GM21825 (cell line): Measurements from ENCODE around the gene GCNA.
A peak's percentile ranks its signal among the peaks of the same experiment; 100 is the strongest.

ENCODE experiments used
- ATAC-seq: cut with Tn5 transposase; IDR thresholded peaks from one replicate; pipeline ENCODE4 v1.9.1; 2021; ENCODE audit warnings: mild to moderate bottlenecking, moderate library complexity; ENCODE audit not compliant: unreplicated experiment

Gene GCNA

GRCh38 chrX:71612256-71612655 is 34.0 kb downstream of the GCNA start:
- no peak for ATAC-seq

GRCh38 chrX:71615056-71615455 is 36.8 kb downstream of the GCNA start:
- no peak for ATAC-seq

- no peak for ATAC-seq
These were observed 37.7 kb downstream of the GCNA start for GRCh38 chrX:71615954-71616353.

- no peak for ATAC-seq
These were observed 38.7 kb downstream of the GCNA start for GRCh38 chrX:71616672-71617529.

- no peak for ATAC-seq
These were observed 39.5 kb downstream of the GCNA start for GRCh38 chrX:71617742-71618141.

GRCh38 chrX:71618303-71618721 is 40.1 kb downstream of the GCNA start, which contains the start of gene CXCR3:
Gene CXCR3, minus strand, starts transcription at chrX:71618511. Its CDS starts 62 bp downstream, at chrX:71618449.
- peak; percentile 50 for ATAC-seq

- no peak for ATAC-seq
These were observed 40.5 kb downstream of the GCNA start for GRCh38 chrX:71618787-71619186.

- no peak for ATAC-seq
These were observed 41.0 kb downstream of the GCNA start for GRCh38 chrX:71619193-71619592.

GRCh38 chrX:71619986-71620385 is 41.7 kb downstream of the GCNA start:
- ATAC-seq = no peak

GRCh38 chrX:71621603-71622002 is 43.4 kb downstream of the GCNA start:
- no peak for ATAC-seq

- ATAC-seq = no peak
These were observed 43.9 kb downstream of the GCNA start for GRCh38 chrX:71622032-71622575.

- peak; percentile 51 for ATAC-seq
These were observed 44.6 kb downstream of the GCNA start for GRCh38 chrX:71622576-71623450.

GRCh38 chrX:71623714-71624113 is 45.5 kb downstream of the GCNA start:
- no peak for ATAC-seq

- ATAC-seq = no peak
These were observed 47.2 kb downstream of the GCNA start for GRCh38 chrX:71625471-71625870.

GRCh38 chrX:71626576-71626975 is 48.3 kb downstream of the GCNA start:
- no peak for ATAC-seq

- ATAC-seq = no peak
These were observed 49.6 kb downstream of the GCNA start for GRCh38 chrX:71627588-71628404.

- peak; percentile 63 for ATAC-seq
These were observed 51.2 kb downstream of the GCNA start for GRCh38 chrX:71629467-71629866.

GRCh38 chrX:71632923-71633657 is 54.9 kb downstream of the GCNA start:
- ATAC-seq = no peak

GRCh38 chrX:71634366-71634765 is 56.1 kb downstream of the GCNA start:
- no peak for ATAC-seq
